Measurements from ENCODE around the gene TBC1D7. TPM values are rescaled to one million over a fixed set of nuclear protein-coding genes. Genes with fewer than 3 reads are reported as not detected.

The TBC1D7 gene
- polyA plus RNA-seq, 1 of the 3 experiments (the other 2 are of a cell fraction), result 25.2 TPM

DNA sequence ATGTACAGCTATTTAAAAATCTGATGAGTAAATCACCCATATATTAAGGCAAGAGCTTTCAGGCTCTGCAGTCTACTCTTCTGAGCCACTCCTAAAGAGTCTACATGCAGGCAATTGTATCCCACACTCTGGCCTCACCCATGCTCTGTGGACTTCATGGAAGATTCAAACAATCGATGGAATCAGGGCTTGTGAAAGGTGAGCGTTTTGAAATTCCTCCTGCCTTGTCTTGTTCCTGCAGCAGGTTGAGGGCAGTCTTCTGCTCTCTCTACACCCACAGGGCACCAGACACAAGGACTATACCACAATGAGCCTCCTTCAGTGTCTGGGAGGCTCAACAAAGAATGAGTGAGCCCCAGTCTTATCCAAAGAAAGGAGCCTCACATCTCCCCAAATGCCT, 51.1 kb downstream of the TBC1D7 start:
- no peaks in the 10 kb centered on the region for H3K9me2 ChIP-seq

DNA sequence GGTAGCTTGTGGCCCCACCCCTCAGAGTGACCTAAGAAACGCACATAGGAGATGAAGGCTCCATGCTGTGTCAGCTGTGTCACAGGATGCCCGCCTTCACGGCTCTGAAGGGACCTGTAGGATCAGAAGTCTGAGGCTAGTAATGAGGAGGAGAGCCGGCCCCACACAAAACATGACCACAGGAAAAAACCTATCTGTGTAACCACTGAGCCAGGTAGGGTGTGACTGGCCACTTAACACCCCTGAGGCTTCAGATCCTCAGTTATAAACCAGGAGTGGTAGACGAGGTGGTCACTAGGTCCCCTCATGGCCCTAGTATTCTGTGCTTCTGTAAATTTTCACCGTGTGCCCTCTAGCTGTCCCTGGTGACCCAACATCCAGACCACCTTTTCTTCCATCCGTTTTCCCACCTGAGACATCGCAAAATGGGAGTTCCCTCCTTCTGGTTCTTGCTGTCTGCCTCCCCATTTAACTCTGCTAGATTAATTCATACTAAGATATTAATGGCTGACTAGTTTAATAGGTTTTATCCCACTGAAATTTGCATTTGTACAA, 52.8 kb downstream of the TBC1D7 start:
- POLR2A ChIA-PET, result no interaction called here
- H3K9ac ChIP-seq, result no peak overlapping the region
- no peaks in the 10 kb centered on the region for H3K36me3 ChIP-seq (replicated peaks in 1 of 2; ENCODE audit: control insufficient read depth in 1 of 2, insufficient read depth in 2 of 2, low read length in 1 of 2)
- CTCF ChIA-PET, result no interaction called here
- H3K4me1 ChIP-seq (ENCODE audit: control insufficient read depth in 1 of 2, insufficient read depth in 2 of 2, low read depth in 1 of 2, low read length in 1 of 2), result no peaks in the 10 kb centered on the region; a peak in 1 of 4 replicates
- H3K79me2 ChIP-seq (ENCODE audit: insufficient read depth), result no peaks in the 10 kb centered on the region
- WGBS (ENCODE audit: low lambda C conversion rate), result 88% methylated on average over 6 of the region's 8 CpGs
- no peaks in the 10 kb centered on the region for H4K20me1 ChIP-seq (ENCODE audit: insufficient read depth)
- no peaks in the 10 kb centered on the region for H3F3A ChIP-seq (replicated peaks; ENCODE audit: insufficient read depth)
- no peaks in the 10 kb centered on the region for H3K27me3 ChIP-seq (ENCODE audit: insufficient read depth)
- DNase-seq, result no peak
- H3K9me3 ChIP-seq, result no peaks in the 10 kb centered on the region
- H2AFZ ChIP-seq (ENCODE audit: low read depth), result no peak overlapping the region
- H3K9me2 ChIP-seq, result no peaks in the 10 kb centered on the region
- no peak overlapping the region for H3K27ac ChIP-seq (ENCODE audit: low read depth in 2 of 2, low read length in 1 of 2)
- no peak overlapping the region for H3K4me3 ChIP-seq (ENCODE audit: low read depth in 2 of 2, low read length in 1 of 2)
- H3K4me2 ChIP-seq, result no peak overlapping the region
- TF ChIP-seq EZH2phosphoT487 (IDR thresholded peaks at IDR 0.05; ENCODE audit: borderline replicate concordance, low read depth) (no peak), POLR2AphosphoS5 (IDR thresholded peaks at IDR 0.05; ENCODE audit: low read depth, low read length) (no peak), GABPA (IDR thresholded peaks at IDR 0.05; ENCODE audit: low read depth) (no peak), IRF3 (IDR thresholded peaks at IDR 0.05; ENCODE audit: low read depth, low read length) (no peak), MEF2A (IDR thresholded peaks at IDR 0.05; ENCODE audit: borderline replicate concordance, low read depth) (no peak), ZBTB33 (IDR thresholded peaks at IDR 0.05; ENCODE audit: borderline replicate concordance, low read depth) (no peak)
- TF ChIP-seq, protein P1, sequence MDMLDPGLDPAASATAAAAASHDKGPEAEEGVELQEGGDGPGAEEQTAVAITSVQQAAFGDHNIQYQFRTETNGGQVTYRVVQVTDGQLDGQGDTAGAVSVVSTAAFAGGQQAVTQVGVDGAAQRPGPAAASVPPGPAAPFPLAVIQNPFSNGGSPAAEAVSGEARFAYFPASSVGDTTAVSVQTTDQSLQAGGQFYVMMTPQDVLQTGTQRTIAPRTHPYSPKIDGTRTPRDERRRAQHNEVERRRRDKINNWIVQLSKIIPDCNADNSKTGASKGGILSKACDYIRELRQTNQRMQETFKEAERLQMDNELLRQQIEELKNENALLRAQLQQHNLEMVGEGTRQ (IDR thresholded peaks at IDR 0.05; ENCODE audit: borderline replicate concordance, low read depth, low read length), result no peak
- TF ChIP-seq, protein P2, sequence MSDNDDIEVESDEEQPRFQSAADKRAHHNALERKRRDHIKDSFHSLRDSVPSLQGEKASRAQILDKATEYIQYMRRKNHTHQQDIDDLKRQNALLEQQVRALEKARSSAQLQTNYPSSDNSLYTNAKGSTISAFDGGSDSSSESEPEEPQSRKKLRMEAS (IDR thresholded peaks at IDR 0.05; ENCODE audit: low read depth), result no peak

More for the DNA sequence above, 51.1 kb downstream of the TBC1D7 start:
- H3F3A ChIP-seq (replicated peaks; ENCODE audit: insufficient read depth), result no peaks in the 10 kb centered on the region
- H3K4me2 ChIP-seq, result no peak overlapping the region
- H3K9ac ChIP-seq, result no peak overlapping the region
- H3K9me3 ChIP-seq, result no peaks in the 10 kb centered on the region
- no peak overlapping the region for H3K4me3 ChIP-seq (ENCODE audit: low read depth in 2 of 2, low read length in 1 of 2)
- H3K4me1 ChIP-seq (ENCODE audit: control insufficient read depth in 1 of 2, insufficient read depth in 2 of 2, low read depth in 1 of 2, low read length in 1 of 2), result no peaks in the 10 kb centered on the region; a peak in 1 of 4 replicates
- H3K27me3 ChIP-seq (ENCODE audit: insufficient read depth), result no peaks in the 10 kb centered on the region
- no peaks in the 10 kb centered on the region for H3K36me3 ChIP-seq (replicated peaks in 1 of 2; ENCODE audit: control insufficient read depth in 1 of 2, insufficient read depth in 2 of 2, low read length in 1 of 2)
- 80% methylated on average over 1 of the region's 2 CpGs for WGBS (ENCODE audit: low lambda C conversion rate)
- POLR2A ChIA-PET, result no interaction called here
- H2AFZ ChIP-seq (ENCODE audit: low read depth), result no peak overlapping the region
- H3K79me2 ChIP-seq (ENCODE audit: insufficient read depth), result no peaks in the 10 kb centered on the region
- no peak for DNase-seq
- TF ChIP-seq REST (IDR thresholded peaks at IDR 0.05; ENCODE audit: low read depth, low read length) (no peak), RFX5 (IDR thresholded peaks at IDR 0.05; ENCODE audit: low read length) (no peak), GATA2 (CRISPR knock-in tag; IDR thresholded peaks at IDR 0.05) (no peak), RAD21 (IDR thresholded peaks at IDR 0.05; ENCODE audit: low read length) (no peak), EZH2phosphoT487 (IDR thresholded peaks at IDR 0.05; ENCODE audit: borderline replicate concordance, low read depth) (no peak)
- no peaks in the 10 kb centered on the region for H4K20me1 ChIP-seq (ENCODE audit: insufficient read depth)
- CTCF ChIA-PET, result interaction anchor here (0.8 kb wide), 1 partner anchor 362 kb away, joined by 3 read pairs; no protein-coding TSS in a partner anchor
- H3K27ac ChIP-seq (ENCODE audit: low read depth in 2 of 2, low read length in 1 of 2), result no peak overlapping the region

Measured in SK-N-SH (cell line).